Fibroblast of lung (primary cell): ENCODE data around the gene ZFYVE1. TPM values are rescaled to one million over a fixed set of nuclear protein-coding genes. Genes with fewer than 3 reads are reported as not detected.

Experiments used
- DNase-seq, 2 donors: peaks; one replicate each; pipeline versions ENCODE4 v3.0.0 to v3.0.0-alpha.2; 2010; ENCODE audit warnings: low read depth in 2 of 2
- H2AFZ ChIP-seq: 2 replicates; pipeline ENCODE4 v1.5.1; 2012; ENCODE audit warnings: low read length, control low read depth, inconsistent platforms
- H3K27ac ChIP-seq: 2 replicates; pipeline ENCODE4 v1.5.1; 2011; ENCODE audit warnings: low read length, control low read depth; ENCODE audit not compliant: insufficient read depth
- H3K27me3 ChIP-seq: 2 replicates; pipeline ENCODE4 v1.5.1; 2011; ENCODE audit warnings: mild to moderate bottlenecking, low read length; ENCODE audit not compliant: control insufficient read depth, insufficient read depth
- H3K36me3 ChIP-seq: 2 replicates; pipeline ENCODE4 v1.5.1; 2011; ENCODE audit warnings: low read length; ENCODE audit not compliant: control insufficient read depth, insufficient read depth
- H3K4me1 ChIP-seq: 2 replicates; pipeline ENCODE4 v1.5.1; 2011; ENCODE audit warnings: low read length; ENCODE audit not compliant: control insufficient read depth, insufficient read depth; ENCODE audit errors: extremely low read depth
- H3K4me2 ChIP-seq: 2 replicates; pipeline ENCODE4 v1.5.1; 2011; ENCODE audit warnings: low read length, control low read depth; ENCODE audit not compliant: insufficient read depth; ENCODE audit errors: extremely low read depth
- H3K4me3 ChIP-seq, 4 experiments: fragments of 200-600 bp in 1 of 4; sonication (generic) in 1 of 4; replicated peaks in 1 of 4; 2 replicates each; pipeline ENCODE4 v1.5.1; 2011 to 2016; ENCODE audit warnings: low read length in 4 of 4, low read depth in 3 of 4, mild to moderate bottlenecking in 3 of 4, control low read depth in 2 of 4, inconsistent platforms in 1 of 4, mixed read lengths in 1 of 4; ENCODE audit not compliant: insufficient read depth in 1 of 4; ENCODE audit errors: control extremely low read depth in 1 of 4
- H3K79me2 ChIP-seq: 2 replicates; pipeline ENCODE4 v1.5.1; 2012; ENCODE audit warnings: mild to moderate bottlenecking, low read length, inconsistent platforms; ENCODE audit not compliant: control insufficient read depth, insufficient read depth
- H3K9ac ChIP-seq: 2 replicates; pipeline ENCODE4 v1.5.1; 2011; ENCODE audit warnings: mild to moderate bottlenecking, low read length, control low read depth; ENCODE audit not compliant: insufficient read depth
- H3K9me3 ChIP-seq: 2 replicates; pipeline ENCODE4 v1.5.1; 2012; ENCODE audit warnings: low read depth, low read length; ENCODE audit not compliant: control insufficient read depth, insufficient read depth
- H4K20me1 ChIP-seq: 2 replicates; pipeline ENCODE4 v1.5.1; 2011; ENCODE audit warnings: low read length; ENCODE audit not compliant: control insufficient read depth, insufficient read depth; ENCODE audit errors: extremely low read depth
- CTCF ChIP-seq, 2 donors: IDR thresholded peaks in 1 of 2; conservative IDR thresholded peaks in 1 of 2; 1 replicate in 1 of 2; 2 replicates in 1 of 2; pipeline ENCODE4 v1.5.1; 2011 to 2012; ENCODE audit warnings: low read length in 2 of 2, control low read depth in 1 of 2, inconsistent platforms in 1 of 2, low read depth in 1 of 2, mild to moderate bottlenecking in 1 of 2
- EZH2 ChIP-seq: IDR thresholded peaks from 2 replicates; pipeline ENCODE4 v1.5.1; 2012; ENCODE audit warnings: low read length, control low read depth, mild to moderate bottlenecking; ENCODE audit errors: missing control alignments
- polyA plus RNA-seq, 2 donors: library from polyadenylated mRNA; depleted of rRNA in 1 of 2; stranded (reverse) in 1 of 2; unstranded in 1 of 2; fragments of >200 nt; gene quantifications; 2 replicates each; pipeline ENCODE4 v1.2.1, GENCODE V29; 2011 to 2012; ENCODE audit warnings: missing spikeins in 1 of 2
- total RNA-seq: library from RNA; depleted of rRNA; stranded (reverse); fragments of >200 nt; gene quantifications from 2 replicates; pipeline ENCODE4 v1.2.1, GENCODE V29; 2014

The ZFYVE1 gene
- total and polyA plus RNA-seq, 2 donors (not counting 1 experiment from before 2014, with no cell fraction given): 18.8 to 22.1 TPM

GRCh38 chr14:72998252-72998903 is 28.5 kb downstream of the ZFYVE1 start:
- Histone ChIP-seq H3K4me2 (no peak overlapping the region), H3K27me3 (no peaks in the 10 kb centered on the region), H3K27ac (no peak overlapping the region), H3K4me3 (no peak overlapping the region), H3K4me1 (no peaks in the 10 kb centered on the region), H2AFZ (no peak overlapping the region), H3K9ac (no peak overlapping the region), H3K79me2 (peaks cover 3% of the 10 kb centered on the region), H3K9me3 (no peaks in the 10 kb centered on the region), H3K36me3 (peaks cover 13% of the 10 kb centered on the region), H4K20me1 (no peaks in the 10 kb centered on the region)
- DNase-seq: no peak
- TF ChIP-seq EZH2 (no peak), CTCF (conservative IDR thresholded peaks at IDR 0.05 in 1 of 2, IDR thresholded peaks at IDR 0.05 in 1 of 2; ENCODE audit: low read depth in 1 of 2, low read length in 2 of 2) (no peak)

- no peaks in the 10 kb centered on the region for H4K20me1 ChIP-seq
- TF ChIP-seq EZH2 (no peak), CTCF (conservative IDR thresholded peaks at IDR 0.05 in 1 of 2, IDR thresholded peaks at IDR 0.05 in 1 of 2; ENCODE audit: low read depth in 1 of 2, low read length in 2 of 2) (no peak)
- peaks cover 3% of the 10 kb centered on the region for H3K79me2 ChIP-seq
- no peak overlapping the region for H2AFZ ChIP-seq
- H3K9ac ChIP-seq: no peak overlapping the region
- no peaks in the 10 kb centered on the region for H3K9me3 ChIP-seq
- DNase-seq: no peak
- H3K4me1 ChIP-seq: no peaks in the 10 kb centered on the region
- H3K27ac ChIP-seq: no peak overlapping the region
- H3K36me3 ChIP-seq: peaks cover 15% of the 10 kb centered on the region
- H3K4me3 ChIP-seq: no peak overlapping the region
- no peaks in the 10 kb centered on the region for H3K27me3 ChIP-seq
- no peak overlapping the region for H3K4me2 ChIP-seq
Observed at GRCh38 chr14:72996916-72997315, 30.0 kb downstream of the ZFYVE1 start.

- no peaks in the 10 kb centered on the region for H4K20me1 ChIP-seq
- H3K9ac ChIP-seq: no peak overlapping the region
- H3K4me2 ChIP-seq: no peak overlapping the region
- no peak overlapping the region for H2AFZ ChIP-seq
- peaks cover 5% of the 10 kb centered on the region for H3K36me3 ChIP-seq
- no peak overlapping the region for H3K4me3 ChIP-seq
- H3K9me3 ChIP-seq: no peaks in the 10 kb centered on the region
- H3K79me2 ChIP-seq: no peaks in the 10 kb centered on the region
- no peaks in the 10 kb centered on the region for H3K27me3 ChIP-seq
- no peak for DNase-seq
- H3K4me1 ChIP-seq: no peaks in the 10 kb centered on the region
- no peak overlapping the region for H3K27ac ChIP-seq
- TF ChIP-seq CTCF (conservative IDR thresholded peaks at IDR 0.05 in 1 of 2, IDR thresholded peaks at IDR 0.05 in 1 of 2; ENCODE audit: low read depth in 1 of 2, low read length in 2 of 2) (no peak), EZH2 (no peak)
Observed at GRCh38 chr14:72990171-72990570, 36.7 kb downstream of the ZFYVE1 start.
